K562 (cell line): ENCODE data around the gene SIRT5. TPM values are rescaled to one million over a fixed set of nuclear protein-coding genes. Genes with fewer than 3 reads are reported as not detected.
A peak's percentile ranks its signal among the peaks of the same experiment; 100 is the strongest.

ENCODE experiments used
- ATAC-seq: fragments of 200-7000 bp; cut with Tn5 transposase; 3 replicates; pipeline ENCODE4 v1.9.1; 2020; ENCODE audit warnings: moderate library complexity
- BruUV-seq: library from RNA; stranded (reverse); fragments of 400-500 nt; replicated peaks from 2 replicates; lab custom pipeline; 2021; lab: Mats Ljungman, UMichigan
- CTCF ChIA-PET: fragments of 300-600 bp; formaldehyde crosslinking; extraction: SDS; loops from one replicate; lab custom pipeline; 2021; ENCODE audit warnings: low intra/inter-chr PET ratio; lab: Yijun Ruan, JAX
- POLR2A ChIA-PET: fragments of 300-600, 350-650 bp; sonication (Branson Sonifier 250); formaldehyde crosslinking; extraction: SDS; loops from one replicate; lab custom pipeline; 2021; ENCODE audit warnings: antibody characterized with exemption, inconsistent platforms; lab: Yijun Ruan, JAX
- DNase-seq, 4 experiments: peaks; one replicate each; pipeline versions ENCODE4 v3.0.0 to v3.0.0-alpha.2; 2011 to 2018; ENCODE audit warnings: low spot score in 3 of 4, mixed read lengths in 3 of 4; ENCODE audit errors: extremely low read depth in 1 of 4
- FAIRE-seq: peaks from 2 replicates; lab custom pipeline; 2011; peaks lifted over from hg19 to GRCh38; lab: Jason Lieb, UNC
- H2AFZ ChIP-seq: 2 replicates; pipeline ENCODE4 v1.6.0; 2011; ENCODE audit warnings: low read depth, low read length, control low read depth, inconsistent platforms
- H3K27ac ChIP-seq: fragments of 200-600 bp; 3 replicates; pipeline ENCODE4 v1.8.0; 2011; ENCODE audit warnings: low read depth, mild to moderate bottlenecking, control low read depth, inconsistent platforms, low read length, moderate library complexity, mixed read lengths; ENCODE audit errors: extremely low read depth
- H3K27me3 ChIP-seq, 2 experiments: fragments of 300-600 bp in 1 of 2; 2 replicates in 1 of 2; 3 replicates in 1 of 2; pipeline versions ENCODE4 v1.6.0 to v1.8.0; 2011; ENCODE audit warnings: inconsistent platforms in 2 of 2, low read length in 2 of 2, mild to moderate bottlenecking in 1 of 2, mixed read lengths in 1 of 2, moderate library complexity in 1 of 2; ENCODE audit not compliant: control insufficient read depth in 2 of 2, insufficient read depth in 2 of 2
- H3K36me3 ChIP-seq: fragments of 300-600 bp; 3 replicates; pipeline ENCODE4 v1.8.0; 2011; ENCODE audit warnings: mild to moderate bottlenecking, low read length, inconsistent platforms; ENCODE audit not compliant: control insufficient read depth, insufficient read depth
- H3K4me1 ChIP-seq, 2 experiments: fragments of 200-600 bp in 1 of 2; replicated peaks in 1 of 2; 2 replicates in 1 of 2; 3 replicates in 1 of 2; pipeline versions ENCODE4 v1.5.1 to v1.8.0; 2011; ENCODE audit warnings: inconsistent platforms in 2 of 2, low read length in 2 of 2, mild to moderate bottlenecking in 1 of 2, mixed read lengths in 1 of 2, moderate library complexity in 1 of 2; ENCODE audit not compliant: control insufficient read depth in 2 of 2, insufficient read depth in 2 of 2
- H3K4me2 ChIP-seq: 2 replicates; pipeline ENCODE4 v1.6.1; 2011; ENCODE audit warnings: low read length, control low read depth, inconsistent platforms, mixed read lengths; ENCODE audit not compliant: insufficient read depth
- H3K4me3 ChIP-seq: fragments of 200-600 bp; sonication (generic), shearing (Covaris generic); 2 replicates; pipeline ENCODE4 v1.5.1; 2016; ENCODE audit warnings: control low read depth, inconsistent platforms
- H3K79me2 ChIP-seq: fragments of 200-600 bp; 3 replicates; pipeline ENCODE4 v1.8.0; 2011; ENCODE audit warnings: low read length, inconsistent platforms; ENCODE audit not compliant: control insufficient read depth, insufficient read depth
- H3K9ac ChIP-seq, 2 experiments: 2 replicates each; pipeline versions ENCODE4 v1.6.0 to v1.6.1; 2011; ENCODE audit warnings: low read depth in 2 of 2, low read length in 2 of 2, control low read depth in 1 of 2, inconsistent platforms in 1 of 2, mild to moderate bottlenecking in 1 of 2, mixed read lengths in 1 of 2; ENCODE audit not compliant: insufficient read depth in 1 of 2
- H3K9me1 ChIP-seq: one replicate; pipeline ENCODE4 v1.6.0; 2011; ENCODE audit warnings: inconsistent platforms, mild to moderate bottlenecking, low read length, moderate library complexity; ENCODE audit not compliant: control insufficient read depth, insufficient read depth
- H3K9me3 ChIP-seq: replicated peaks from 2 replicates; pipeline ENCODE4 v1.5.1; 2011; ENCODE audit warnings: low read depth, low read length, inconsistent platforms; ENCODE audit not compliant: control insufficient read depth, insufficient read depth
- H4K20me1 ChIP-seq: replicated peaks from 2 replicates; pipeline ENCODE4 v1.6.1; 2011; ENCODE audit warnings: low read length, inconsistent platforms, mixed read lengths; ENCODE audit not compliant: control insufficient read depth, insufficient read depth
- CTBP1 ChIP-seq: fragments of 450-650 bp; IDR thresholded peaks from 2 replicates; pipeline ENCODE4 v1.6.1; 2016; ENCODE audit warnings: borderline replicate concordance
- FUS ChIP-seq: fragments of 200-400 bp; formaldehyde crosslinking; optimal IDR thresholded peaks from 2 replicates; pipeline ENCODE3; 2017; ENCODE audit warnings: low read depth, low read length
- KDM2B ChIP-seq: fragments of 250-450 bp; sonication (Bioruptor Pico); IDR thresholded peaks from 2 replicates; pipeline ENCODE4 v1.8.0; 2021; ENCODE audit warnings: mild to moderate bottlenecking, moderate library complexity
- REST ChIP-seq, 2 experiments: fragments of 450-650 bp; formaldehyde crosslinking in 1 of 2; IDR thresholded peaks; 2 replicates each; pipeline versions ENCODE4 v1.4.0 to v1.6.1; 2014 to 2020; ENCODE audit warnings: mild to moderate bottlenecking in 2 of 2, borderline replicate concordance in 1 of 2, low read depth in 1 of 2
- SMARCB1 ChIP-seq: IDR thresholded peaks from 2 replicates; pipeline ENCODE4 v1.6.1; 2011; ENCODE audit warnings: improper control_type of control experiment, low read depth; ENCODE audit not compliant: insufficient read length
- SREBF2 ChIP-seq: sonication (generic); formaldehyde crosslinking; IDR thresholded peaks from 2 replicates; pipeline ENCODE4 v1.4.0; 2020; ENCODE audit warnings: mild to moderate bottlenecking, missing genetic modification reagents
- STAT5B ChIP-seq: fragments of 250-450 bp; sonication (Bioruptor Pico); IDR thresholded peaks from 2 replicates; pipeline ENCODE4 v1.8.0; 2021; ENCODE audit warnings: mild to moderate bottlenecking, inconsistent platforms
- ZNF384 ChIP-seq: IDR thresholded peaks from 2 replicates; pipeline ENCODE4 v1.6.1; 2012; ENCODE audit warnings: low read depth, low read length, improper control_type of control experiment
- WGBS: fragments of 100-300 bp; shearing (Covaris generic); methylation state at CpG from one replicate; pipeline ENCODE4 v1.1.6; 2016; ENCODE audit warnings: low coverage, mixed read lengths; ENCODE audit not compliant: insufficient coverage; ENCODE audit errors: missing lambda C conversion rate; 5-methylcytosine and 5-hydroxymethylcytosine counted together
- in situ Hi-C: fragments of 300-500 bp; cut with MboI; formaldehyde crosslinking; loops from 4 replicates; pipeline ENCODE4 v1.15.0; 2018; ENCODE audit warnings: inconsistent platforms, mixed read lengths
- intact Hi-C: fragments of 100-400 bp; cut with micrococcal nuclease; formaldehyde crosslinking; loops from 2 replicates; pipeline ENCODE4 v1.14.2; 2022
- polyA plus RNA-seq, 8 experiments: library from polyadenylated mRNA; depleted of rRNA in 4 of 8; stranded (reverse) in 5 of 8; unstranded in 3 of 8; fragments of >200 nt; fragmentation: Nextera tagmentation in 2 of 8; fragmentation: Illumina TruSeq in 1 of 8; extraction: Ambion mirVana in 2 of 8; extraction: Trizol in 1 of 8; gene quantifications; 2 replicates each; pipeline versions ENCODE4 v1.2.1 to v1.2.3, GENCODE V29; 2011 to 2014; ENCODE audit warnings: inconsistent platforms in 1 of 8, missing spikeins in 1 of 8
- total RNA-seq, 7 experiments: library from RNA; depleted of rRNA in 6 of 7; stranded (reverse); fragments of >200 nt in 6 of 7; fragmentation: Illumina TruSeq in 2 of 7; extraction: Trizol in 2 of 7; gene quantifications; 2 replicates each; pipeline versions ENCODE4 v1.2.1 to v1.2.3, GENCODE V29; 2011 to 2021; ENCODE audit warnings: low replicate concordance in 1 of 7
- TF ChIP-seq, protein P1 (sequence below): sonication (generic); formaldehyde crosslinking; IDR thresholded peaks from 2 replicates; pipeline ENCODE4 v1.8.0; 2023; ENCODE audit warnings: mild to moderate bottlenecking, missing genetic modification reagents

Gene SIRT5
- total and polyA plus RNA-seq, 9 of the 15 experiments (the other 6 are each of a cell fraction or from before 2014, with no cell fraction given) = 2.1 to 15.7 (median 11.4) TPM

- H3K4me3 ChIP-seq = no peak overlapping the region
- H3K79me2 ChIP-seq = peaks cover 7% of the 10 kb centered on the region; the same call in 1 of the 3 replicates
- no peaks in the 10 kb centered on the region for H3K9me3 ChIP-seq
- peak; percentile 65 for FAIRE-seq
- no peak overlapping the region for H3K9ac ChIP-seq
- no peak overlapping the region for H3K4me2 ChIP-seq
- no peaks in the 10 kb centered on the region for H3K9me1 ChIP-seq
- H3K27ac ChIP-seq = no peak overlapping the region
- POLR2A ChIA-PET = interaction anchor here (0.6 to 1.7 kb wide), 9 partner anchors 8 to 349 kb away, joined by 3 to 9 read pairs (median 3); partner anchors contain the start of gene NOL7
- in situ Hi-C loops (no loop called here), intact Hi-C loops (loop anchor here (5.0 kb wide), 1 partner anchor 142 kb away; no protein-coding TSS in a partner anchor)
- peak; percentile 91 for ATAC-seq
- DNase-seq = peak; percentile 57 to 75 (median 65)
- 45% methylated on average over 4 of the region's 4 CpGs for WGBS
- H3K27me3 ChIP-seq = no peaks in the 10 kb centered on the region
- no peaks in the 10 kb centered on the region for H4K20me1 ChIP-seq
- no TSS peak for BruUV-seq
- H3K4me1 ChIP-seq = no peaks in the 10 kb centered on the region; a peak in 1 of 5 replicates
- CTCF ChIA-PET = interaction anchor here (0.7 to 1.0 kb wide), 3 partner anchors 49 to 442 kb away, joined by 3 to 4 read pairs (median 3); no protein-coding TSS in a partner anchor
- H3K36me3 ChIP-seq = peaks cover 97% of the 10 kb centered on the region
- H2AFZ ChIP-seq = no peak overlapping the region
- TF ChIP-seq KDM2B (CRISPR knock-in tag) (no peak), SREBF2 (CRISPR knock-in tag) (no peak), STAT5B (no peak), ZNF384 (no peak), SMARCB1 (no peak), CTBP1 (peak; percentile 29; the same call in 1 of the 2 replicates), REST (IDR thresholded peaks at IDR 0.05; ENCODE audit: borderline replicate concordance) (peak; percentile 34; the same call in 1 of the 2 replicates), REST (CRISPR knock-in tag; IDR thresholded peaks at IDR 0.05; ENCODE audit: low read depth) (no peak), FUS (no peak)
- TF ChIP-seq, protein P1, sequence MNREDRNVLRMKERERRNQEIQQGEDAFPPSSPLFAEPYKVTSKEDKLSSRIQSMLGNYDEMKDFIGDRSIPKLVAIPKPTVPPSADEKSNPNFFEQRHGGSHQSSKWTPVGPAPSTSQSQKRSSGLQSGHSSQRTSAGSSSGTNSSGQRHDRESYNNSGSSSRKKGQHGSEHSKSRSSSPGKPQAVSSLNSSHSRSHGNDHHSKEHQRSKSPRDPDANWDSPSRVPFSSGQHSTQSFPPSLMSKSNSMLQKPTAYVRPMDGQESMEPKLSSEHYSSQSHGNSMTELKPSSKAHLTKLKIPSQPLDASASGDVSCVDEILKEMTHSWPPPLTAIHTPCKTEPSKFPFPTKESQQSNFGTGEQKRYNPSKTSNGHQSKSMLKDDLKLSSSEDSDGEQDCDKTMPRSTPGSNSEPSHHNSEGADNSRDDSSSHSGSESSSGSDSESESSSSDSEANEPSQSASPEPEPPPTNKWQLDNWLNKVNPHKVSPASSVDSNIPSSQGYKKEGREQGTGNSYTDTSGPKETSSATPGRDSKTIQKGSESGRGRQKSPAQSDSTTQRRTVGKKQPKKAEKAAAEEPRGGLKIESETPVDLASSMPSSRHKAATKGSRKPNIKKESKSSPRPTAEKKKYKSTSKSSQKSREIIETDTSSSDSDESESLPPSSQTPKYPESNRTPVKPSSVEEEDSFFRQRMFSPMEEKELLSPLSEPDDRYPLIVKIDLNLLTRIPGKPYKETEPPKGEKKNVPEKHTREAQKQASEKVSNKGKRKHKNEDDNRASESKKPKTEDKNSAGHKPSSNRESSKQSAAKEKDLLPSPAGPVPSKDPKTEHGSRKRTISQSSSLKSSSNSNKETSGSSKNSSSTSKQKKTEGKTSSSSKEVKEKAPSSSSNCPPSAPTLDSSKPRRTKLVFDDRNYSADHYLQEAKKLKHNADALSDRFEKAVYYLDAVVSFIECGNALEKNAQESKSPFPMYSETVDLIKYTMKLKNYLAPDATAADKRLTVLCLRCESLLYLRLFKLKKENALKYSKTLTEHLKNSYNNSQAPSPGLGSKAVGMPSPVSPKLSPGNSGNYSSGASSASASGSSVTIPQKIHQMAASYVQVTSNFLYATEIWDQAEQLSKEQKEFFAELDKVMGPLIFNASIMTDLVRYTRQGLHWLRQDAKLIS (CRISPR knock-in tag) = 0 out of 2 replicates have a peak, but pooled peaks have one; percentile 56
Measured at GRCh38 chr6:13624871-13625288, 50.5 kb downstream of the SIRT5 start.
